Measurements from ENCODE around the gene YARS1.

Gene YARS1

GRCh38 chr1:32830092-32830852 lies 13.1 kb upstream of the YARS1 start:
- no peak for ATAC-seq
- TF ChIP-seq SNAI2 (CRISPR knock-in tag; IDR thresholded peaks at IDR 0.05) = no peak
- no peak for TF ChIP-seq ZFP3 (CRISPR knock-in tag; IDR thresholded peaks at IDR 0.05)
- no peak for TF ChIP-seq TOX (CRISPR knock-in tag; IDR thresholded peaks at IDR 0.05; ENCODE audit: borderline replicate concordance)
- no peak for TF ChIP-seq ZNF565 (CRISPR knock-in tag; conservative IDR thresholded peaks at IDR 0.05; ENCODE audit: low read depth)
- TF ChIP-seq OSR1 (CRISPR knock-in tag; IDR thresholded peaks at IDR 0.05) = no peak
- no peak for TF ChIP-seq ZNF70 (CRISPR knock-in tag; IDR thresholded peaks at IDR 0.05)
- TF ChIP-seq RARB (CRISPR knock-in tag; IDR thresholded peaks at IDR 0.05) = no peak
- no peak for TF ChIP-seq CSDC2 (CRISPR knock-in tag; IDR thresholded peaks at IDR 0.05)
- TF ChIP-seq PPARA (CRISPR knock-in tag; IDR thresholded peaks at IDR 0.05; ENCODE audit: borderline replicate concordance) = no peak
- no peak for TF ChIP-seq ZC3H10 (CRISPR knock-in tag; IDR thresholded peaks at IDR 0.05)
- no peak for TF ChIP-seq TCF4 (CRISPR knock-in tag; IDR thresholded peaks at IDR 0.05; ENCODE audit: borderline replicate concordance)
- TF ChIP-seq ZFP30 (CRISPR knock-in tag; IDR thresholded peaks at IDR 0.05) = no peak

GRCh38 chr1:32828341-32828740 lies 11.2 kb upstream of the YARS1 start:
- ATAC-seq = no peak
- no peak for TF ChIP-seq TOX (CRISPR knock-in tag; IDR thresholded peaks at IDR 0.05; ENCODE audit: borderline replicate concordance)
- TF ChIP-seq ZFP3 (CRISPR knock-in tag; IDR thresholded peaks at IDR 0.05) = no peak
- TF ChIP-seq OSR1 (CRISPR knock-in tag; IDR thresholded peaks at IDR 0.05) = no peak
- TF ChIP-seq PPARA (CRISPR knock-in tag; IDR thresholded peaks at IDR 0.05; ENCODE audit: borderline replicate concordance) = no peak
- no peak for TF ChIP-seq TSHZ2 (CRISPR knock-in tag; IDR thresholded peaks at IDR 0.05)
- TF ChIP-seq CSDC2 (CRISPR knock-in tag; IDR thresholded peaks at IDR 0.05) = no peak
- no peak for TF ChIP-seq SNAI2 (CRISPR knock-in tag; IDR thresholded peaks at IDR 0.05)
- no peak for TF ChIP-seq RARB (CRISPR knock-in tag; IDR thresholded peaks at IDR 0.05)
- no peak for TF ChIP-seq ARNTL (CRISPR knock-in tag; IDR thresholded peaks at IDR 0.05; ENCODE audit: borderline replicate concordance, low read depth)
- TF ChIP-seq BACH2 (CRISPR knock-in tag; IDR thresholded peaks at IDR 0.05; ENCODE audit: borderline replicate concordance) = no peak
- no peak for TF ChIP-seq ZNF565 (CRISPR knock-in tag; conservative IDR thresholded peaks at IDR 0.05; ENCODE audit: low read depth)
- TF ChIP-seq CREB5 (CRISPR knock-in tag; IDR thresholded peaks at IDR 0.05; ENCODE audit: low read depth) = no peak
- TF ChIP-seq ZC3H10 (CRISPR knock-in tag; IDR thresholded peaks at IDR 0.05) = no peak
- TF ChIP-seq ZNF8 (CRISPR knock-in tag; IDR thresholded peaks at IDR 0.05) = no peak
- TF ChIP-seq ESRRG (CRISPR knock-in tag; IDR thresholded peaks at IDR 0.05) = no peak
- TF ChIP-seq GLIS3 (CRISPR knock-in tag; IDR thresholded peaks at IDR 0.05) = no peak
- no peak for TF ChIP-seq ISL1 (CRISPR knock-in tag; IDR thresholded peaks at IDR 0.05)

GRCh38 chr1:32825181-32825580 lies 8.0 kb upstream of the YARS1 start:
- ATAC-seq = no peak
- no peak for TF ChIP-seq OSR1 (CRISPR knock-in tag; IDR thresholded peaks at IDR 0.05)
- no peak for TF ChIP-seq CREB5 (CRISPR knock-in tag; IDR thresholded peaks at IDR 0.05; ENCODE audit: low read depth)
- no peak for TF ChIP-seq ZFP30 (CRISPR knock-in tag; IDR thresholded peaks at IDR 0.05)
- TF ChIP-seq TSHZ2 (CRISPR knock-in tag; IDR thresholded peaks at IDR 0.05) = no peak
- no peak for TF ChIP-seq CSRNP3 (CRISPR knock-in tag; IDR thresholded peaks at IDR 0.05)
- TF ChIP-seq ZNF8 (CRISPR knock-in tag; IDR thresholded peaks at IDR 0.05) = no peak
- no peak for TF ChIP-seq ZFP3 (CRISPR knock-in tag; IDR thresholded peaks at IDR 0.05)
- no peak for TF ChIP-seq ZC3H10 (CRISPR knock-in tag; IDR thresholded peaks at IDR 0.05)
- TF ChIP-seq POU6F1 (CRISPR knock-in tag; IDR thresholded peaks at IDR 0.05; ENCODE audit: borderline replicate concordance, low read depth) = no peak
- TF ChIP-seq RARB (CRISPR knock-in tag; IDR thresholded peaks at IDR 0.05) = no peak
- TF ChIP-seq ISL1 (CRISPR knock-in tag; IDR thresholded peaks at IDR 0.05) = no peak
- TF ChIP-seq BACH2 (CRISPR knock-in tag; IDR thresholded peaks at IDR 0.05; ENCODE audit: borderline replicate concordance) = no peak
- TF ChIP-seq ARNTL (CRISPR knock-in tag; IDR thresholded peaks at IDR 0.05; ENCODE audit: borderline replicate concordance, low read depth) = no peak
- TF ChIP-seq ZNF70 (CRISPR knock-in tag; IDR thresholded peaks at IDR 0.05) = no peak
- no peak for TF ChIP-seq ZNF565 (CRISPR knock-in tag; conservative IDR thresholded peaks at IDR 0.05; ENCODE audit: low read depth)
- no peak for TF ChIP-seq SNAI2 (CRISPR knock-in tag; IDR thresholded peaks at IDR 0.05)

Measured in SK-N-SH treated with all-trans-retinoic acid at 6 μM for 48 hours (cell line).